PC-3 (cell line): Measurements from ENCODE around the gene UCP2. TPM values are rescaled to one million over a fixed set of nuclear protein-coding genes. Genes with fewer than 3 reads are reported as not detected.

Source experiments
- ATAC-seq: fragments of 200-7000 bp; cut with Tn5 transposase; 2 replicates; pipeline ENCODE4 v1.9.1; 2020; ENCODE audit warnings: mild to moderate bottlenecking, moderate library complexity
- BruUV-seq: library from RNA; stranded (reverse); fragments of 400-500 nt; replicated peaks from 2 replicates; lab custom pipeline; 2021; lab: Mats Ljungman, UMichigan
- CTCF ChIA-PET: fragments of 300-600 bp; sonication (Branson Sonifier 250); formaldehyde crosslinking; loops from one replicate; lab custom pipeline; 2022; ENCODE audit warnings: antibody characterized with exemption; lab: Charles Lee
- POLR2A ChIA-PET: fragments of 300-600 bp; sonication (Branson Sonifier 250); formaldehyde crosslinking; loops from one replicate; lab custom pipeline; 2022; ENCODE audit warnings: antibody characterized with exemption; ENCODE audit not compliant: unreplicated experiment; lab: Charles Lee
- DNase-seq: peaks from one replicate; pipeline ENCODE4 v3.0.0-alpha.2; 2015
- H2AFZ ChIP-seq: fragments of 300-600 bp; sonication (generic); 2 replicates; pipeline ENCODE4 v1.6.0; 2016; ENCODE audit warnings: antibody characterized with exemption, low read length
- H3F3A ChIP-seq: fragments of 300-600 bp; sonication (generic); one replicate; pipeline ENCODE4 v1.6.0; 2017; ENCODE audit warnings: antibody characterized with exemption, low read length, control low read depth, mild to moderate bottlenecking; ENCODE audit not compliant: unreplicated experiment
- H3K27ac ChIP-seq: fragments of 300-600 bp; sonication (generic); 2 replicates; pipeline ENCODE4 v1.5.1; 2016; ENCODE audit warnings: mild to moderate bottlenecking, low read length
- H3K27me3 ChIP-seq: fragments of 300-600 bp; sonication (generic); 2 replicates; pipeline ENCODE4 v1.6.1; 2016; ENCODE audit warnings: low read length, mixed read lengths
- H3K36me3 ChIP-seq: fragments of 300-600 bp; sonication (generic); 2 replicates; pipeline ENCODE4 v1.6.1; 2016; ENCODE audit warnings: low read depth, mixed run types, low read length, mixed read lengths
- H3K4me1 ChIP-seq: fragments of 300-600 bp; sonication (generic); 2 replicates; pipeline ENCODE4 v1.5.1; 2016; ENCODE audit warnings: low read length; ENCODE audit not compliant: insufficient read depth
- H3K4me2 ChIP-seq: fragments of 300-600 bp; sonication (generic); 2 replicates; pipeline ENCODE4 v1.6.0; 2016; ENCODE audit warnings: low read length
- H3K4me3 ChIP-seq: fragments of 300-600 bp; sonication (generic); 2 replicates; pipeline ENCODE4 v1.5.1; 2016; ENCODE audit warnings: mild to moderate bottlenecking, low read length, mixed read lengths
- H3K79me2 ChIP-seq: fragments of 300-600 bp; sonication (generic); 2 replicates; pipeline ENCODE4 v1.6.1; 2017; ENCODE audit warnings: low read length, mixed read lengths
- H3K9ac ChIP-seq: fragments of 300-600 bp; sonication (generic); 2 replicates; pipeline ENCODE4 v1.6.0; 2016; ENCODE audit warnings: mild to moderate bottlenecking, low read length
- H3K9me2 ChIP-seq: fragments of 300-600 bp; sonication (generic); replicated peaks from 2 replicates; pipeline ENCODE4 v1.6.1; 2016; ENCODE audit warnings: mixed run types, low read length, mixed read lengths
- H3K9me3 ChIP-seq: fragments of 300-600 bp; sonication (generic); 2 replicates; pipeline ENCODE4 v1.6.1; 2016; ENCODE audit warnings: low read length, mixed read lengths
- H4K20me1 ChIP-seq: fragments of 300-600 bp; sonication (generic); 2 replicates; pipeline ENCODE4 v1.6.1; 2016; ENCODE audit warnings: low read length, mixed read lengths
- CTCF ChIP-seq: fragments of 300-600 bp; sonication (generic); conservative IDR thresholded peaks from 2 replicates; pipeline ENCODE4 v1.5.1; 2017; ENCODE audit warnings: antibody characterized with exemption, low read depth, mild to moderate bottlenecking, low read length
- EZH2 ChIP-seq: fragments of 300-600 bp; sonication (generic); IDR thresholded peaks from one replicate; pipeline ENCODE4 v1.6.1; 2017; ENCODE audit warnings: antibody characterized with exemption, mild to moderate bottlenecking, low read length; ENCODE audit not compliant: unreplicated experiment
- EZH2phosphoT487 ChIP-seq: fragments of 300-600 bp; sonication (generic); IDR thresholded peaks from 2 replicates; pipeline ENCODE4 v1.6.1; 2018; ENCODE audit warnings: mild to moderate bottlenecking, antibody characterized with exemption, low read length, borderline replicate concordance
- intact Hi-C: fragments of 100-400 bp; cut with micrococcal nuclease; formaldehyde crosslinking; loops from 2 replicates; pipeline ENCODE4 v1.9.0; 2023
- total RNA-seq: library from RNA; depleted of rRNA; stranded (reverse); fragments of >200 nt; gene quantifications from 2 replicates; pipeline ENCODE4 v1.2.3, GENCODE V29; 2014

UCP2 gene
- total RNA-seq, 1 experiment from 2014 or later, result 6.4 TPM

- ATAC-seq (no peak), DNase-seq (no peak)
- Histone ChIP-seq H3K9me3 (no peaks in the 10 kb centered on the region), H3K4me3 (no peak overlapping the region), H3K79me2 (no peaks in the 10 kb centered on the region), H2AFZ (no peak overlapping the region), H3K36me3 (peaks cover 7% of the 10 kb centered on the region; the same call in 1 of the 2 replicates), H3F3A (peaks cover 5% of the 10 kb centered on the region), H3K4me1 (peaks cover 27% of the 10 kb centered on the region), H3K27ac (no peak overlapping the region), H4K20me1 (no peaks in the 10 kb centered on the region), H3K4me2 (no peak overlapping the region), H3K9ac (no peak overlapping the region), H3K27me3 (no peaks in the 10 kb centered on the region), H3K9me2 (no peaks in the 10 kb centered on the region)
- intact Hi-C loops, result no loop called here
- ChIA-PET POLR2A (no interaction called here), CTCF (no interaction called here)
- TF ChIP-seq EZH2 (no peak), EZH2phosphoT487 (no peak), CTCF (no peak)
- no TSS peak for BruUV-seq
These were observed 37.9 kb upstream of the UCP2 start for GRCh38 chr11:74020539-74020938.

GRCh38 chr11:74019860-74020259 is 37.2 kb upstream of the UCP2 start:
- peaks cover 20% of the 10 kb centered on the region for H3K4me1 ChIP-seq
- no peaks in the 10 kb centered on the region for H3K79me2 ChIP-seq
- CTCF ChIA-PET, result no interaction called here
- TF ChIP-seq CTCF (no peak), EZH2phosphoT487 (no peak), EZH2 (no peak)
- H4K20me1 ChIP-seq, result no peaks in the 10 kb centered on the region
- no peak overlapping the region for H3K9ac ChIP-seq
- POLR2A ChIA-PET, result no interaction called here
- no peaks in the 10 kb centered on the region for H3K27me3 ChIP-seq
- H3K4me2 ChIP-seq, result no peak overlapping the region
- H3K4me3 ChIP-seq, result no peak overlapping the region
- no peak overlapping the region for H2AFZ ChIP-seq
- intact Hi-C loops, result no loop called here
- no peaks in the 10 kb centered on the region for H3K9me2 ChIP-seq
- no peak for DNase-seq
- no peak overlapping the region for H3K27ac ChIP-seq
- ATAC-seq, result no peak
- H3F3A ChIP-seq, result no peaks in the 10 kb centered on the region
- peaks cover 7% of the 10 kb centered on the region; the same call in 1 of the 2 replicates for H3K36me3 ChIP-seq
- no peaks in the 10 kb centered on the region for H3K9me3 ChIP-seq
- no TSS peak for BruUV-seq

GRCh38 chr11:74019104-74019738 is 36.6 kb upstream of the UCP2 start:
- peak overlapping the region; percentile 78 for H3K27ac ChIP-seq
- no TSS peak for BruUV-seq

More at GRCh38 chr11:74019104-74019738, 36.6 kb upstream of the UCP2 start:
- Histone ChIP-seq H3K9me2 (no peaks in the 10 kb centered on the region), H3K9ac (peak overlapping the region; percentile 43), H2AFZ (no peak overlapping the region), H3F3A (no peaks in the 10 kb centered on the region), H3K9me3 (no peaks in the 10 kb centered on the region), H3K4me3 (no peak overlapping the region), H3K4me1 (peaks cover 16% of the 10 kb centered on the region), H3K36me3 (peaks cover 7% of the 10 kb centered on the region; the same call in 1 of the 2 replicates), H4K20me1 (no peaks in the 10 kb centered on the region), H3K79me2 (no peaks in the 10 kb centered on the region), H3K27me3 (no peaks in the 10 kb centered on the region), H3K4me2 (peak overlapping the region; percentile 48; the same call in 1 of the 2 replicates)
- CTCF ChIA-PET, result no interaction called here
- intact Hi-C loops, result no loop called here
- DNase-seq (no peak), ATAC-seq (no peak)
- POLR2A ChIA-PET, result no interaction called here
- TF ChIP-seq EZH2phosphoT487 (no peak), CTCF (no peak), EZH2 (no peak)
